HepG2 (cell line): ENCODE results near the gene URI1. TPM values are rescaled to one million over a fixed set of nuclear protein-coding genes. Genes with fewer than 3 reads are reported as not detected.
"Not testable (repeated sequence)": the region's sequence is repeated elsewhere in the genome, so short reads cannot be mapped to it uniquely, and the experiment has no call there.

ENCODE experiments used
- ATAC-seq: fragments of 200-7000 bp; cut with Tn5 transposase; 3 replicates; pipeline ENCODE4 v1.9.1; 2020; ENCODE audit warnings: mild to moderate bottlenecking, moderate library complexity
- BruUV-seq: library from RNA; stranded (reverse); fragments of 400-500 nt; replicated peaks from 2 replicates; lab custom pipeline; 2021; lab: Mats Ljungman, UMichigan
- CTCF ChIA-PET: fragments of 300-600 bp; formaldehyde crosslinking; extraction: SDS; loops from one replicate; lab custom pipeline; 2021; ENCODE audit warnings: low total read pairs, inconsistent platforms, low intra/inter-chr PET ratio; lab: Yijun Ruan, JAX
- POLR2A ChIA-PET: fragments of 350-600 bp; sonication (Branson Sonifier 250); formaldehyde crosslinking; loops from one replicate; lab custom pipeline; 2020; ENCODE audit warnings: antibody characterized with exemption, inconsistent platforms; lab: Yijun Ruan, JAX
- DNase-seq: peaks from one replicate; pipeline ENCODE4 v3.0.0-alpha.2; 2015; ENCODE audit warnings: low spot score
- FAIRE-seq: peaks from 3 replicates; lab custom pipeline; 2011; peaks lifted over from hg19 to GRCh38; lab: Jason Lieb, UNC
- H2AFZ ChIP-seq: one replicate; pipeline ENCODE4 v1.6.1; 2011; ENCODE audit warnings: low read length, inconsistent platforms
- H3K27ac ChIP-seq: fragments of 300-600 bp; 3 replicates; pipeline ENCODE4 v1.8.0; 2011; ENCODE audit warnings: mixed run types, mild to moderate bottlenecking, mixed read lengths, low read length, inconsistent platforms; ENCODE audit not compliant: insufficient read depth; ENCODE audit errors: extremely low read length
- H3K27me3 ChIP-seq, 2 experiments: fragments of 200-600 bp in 1 of 2; 2 replicates in 1 of 2; 3 replicates in 1 of 2; pipeline versions ENCODE4 v1.6.0 to v1.8.0; 2011; ENCODE audit warnings: low read length in 2 of 2, mild to moderate bottlenecking in 2 of 2, moderate library complexity in 2 of 2, inconsistent platforms in 1 of 2; ENCODE audit not compliant: insufficient read depth in 2 of 2, control insufficient read depth in 1 of 2
- H3K36me3 ChIP-seq, 2 experiments: fragments of 200-600 bp in 1 of 2; replicated peaks in 1 of 2; 2 replicates in 1 of 2; 3 replicates in 1 of 2; pipeline versions ENCODE4 v1.5.1 to v1.8.0; 2011; ENCODE audit warnings: low read length in 2 of 2, inconsistent platforms in 1 of 2; ENCODE audit not compliant: insufficient read depth in 2 of 2, control insufficient read depth in 1 of 2
- H3K4me1 ChIP-seq: 2 replicates; pipeline ENCODE4 v1.5.1; 2012; ENCODE audit warnings: low read length, inconsistent platforms; ENCODE audit not compliant: insufficient read depth
- H3K4me2 ChIP-seq: 2 replicates; pipeline ENCODE4 v1.6.0; 2011; ENCODE audit warnings: low read depth, low read length, inconsistent platforms
- H3K4me3 ChIP-seq, 3 experiments: fragments of 200-600 bp in 1 of 3; sonication (generic), shearing (Covaris generic) in 1 of 3; replicated peaks in 1 of 3; 2 replicates each; pipeline ENCODE4 v1.5.1; 2011 to 2016; ENCODE audit warnings: low read length in 3 of 3, inconsistent platforms in 2 of 3, low read depth in 2 of 3, mild to moderate bottlenecking in 2 of 3, control low read depth in 1 of 3, mixed read lengths in 1 of 3; ENCODE audit not compliant: insufficient read depth in 1 of 3
- H3K79me2 ChIP-seq: one replicate; pipeline ENCODE4 v1.6.1; 2011; ENCODE audit warnings: low read length, inconsistent platforms; ENCODE audit not compliant: insufficient read depth
- H3K9ac ChIP-seq: 2 replicates; pipeline ENCODE4 v1.6.0; 2011; ENCODE audit warnings: mild to moderate bottlenecking, low read depth, low read length, inconsistent platforms; ENCODE audit not compliant: insufficient read depth
- H3K9me3 ChIP-seq: 2 replicates; pipeline ENCODE4 v1.5.1; 2012; ENCODE audit warnings: mild to moderate bottlenecking, low read length
- H4K20me1 ChIP-seq: 2 replicates; pipeline ENCODE4 v1.6.0; 2011; ENCODE audit warnings: inconsistent platforms, mild to moderate bottlenecking, low read length, moderate library complexity; ENCODE audit not compliant: insufficient read depth
- SMC3 ChIP-seq: IDR thresholded peaks from 2 replicates; pipeline ENCODE4 v1.6.1; 2011; ENCODE audit warnings: low read length, improper control_type of control experiment
- WGBS: methylation state at CpG from one replicate; pipeline ENCODE4 v1.1.6; 2017; ENCODE audit warnings: low lambda C conversion rate; 5-methylcytosine and 5-hydroxymethylcytosine counted together
- in situ Hi-C: cut with HindIII; loops from 2 replicates; pipeline ENCODE4 v1.10.0; 2017; ENCODE audit warnings: low pct_unique_long_range_greater_than_20kb; ENCODE audit not compliant: extremely low pct_ligation_motif_present
- intact Hi-C: fragments of 100-400 bp; cut with micrococcal nuclease; formaldehyde crosslinking; loops from one replicate; pipeline ENCODE4 v1.10.0; 2022; ENCODE audit not compliant: unreplicated experiment
- polyA plus RNA-seq, 8 experiments: library from polyadenylated mRNA; depleted of rRNA in 3 of 8; stranded (reverse) in 7 of 8; unstranded in 1 of 8; fragments of >200 nt; fragmentation: Illumina TruSeq in 4 of 8; extraction: Trizol in 4 of 8; gene quantifications; 2 replicates each; pipeline versions ENCODE4 v1.2.1 to v1.2.3, GENCODE V29; 2011 to 2016; ENCODE audit warnings: low read depth in 4 of 8, missing spikeins in 1 of 8, mixed read lengths in 1 of 8; ENCODE audit not compliant: insufficient read depth in 1 of 8
- total RNA-seq, 5 experiments: library from RNA; depleted of rRNA; stranded (reverse); fragments of >200 nt; fragmentation: Illumina TruSeq; extraction: Trizol; gene quantifications; 2 replicates each; pipeline ENCODE4 v1.2.3, GENCODE V29; 2016; ENCODE audit warnings: low read depth in 1 of 5
- TF ChIP-seq, protein P1 (sequence below): sonication (generic); formaldehyde crosslinking; IDR thresholded peaks from 2 replicates; pipeline ENCODE4 v1.5.1; 2020; ENCODE audit warnings: mild to moderate bottlenecking, missing genetic modification reagents

The URI1 gene
- total and polyA plus RNA-seq, 2 of the 13 experiments (the other 11 are each of a cell fraction or from before 2014, with no cell fraction given) = 43.6 to 67.9 TPM

GRCh38 chr19:29966142-29966541 is 24.1 kb downstream of the URI1 start:
- POLR2A ChIA-PET, H2AFZ ChIP-seq, intact Hi-C loops, ATAC-seq, H3K9ac ChIP-seq, in situ Hi-C loops, H3K36me3 ChIP-seq, FAIRE-seq, DNase-seq, H3K4me2 ChIP-seq, H3K27me3 ChIP-seq, BruUV-seq, H3K4me3 ChIP-seq, H3K9me3 ChIP-seq, H3K27ac ChIP-seq, CTCF ChIA-PET: not testable (repeated sequence)
- peaks cover 46% of the 10 kb centered on the region for H3K4me1 ChIP-seq
- peaks cover 92% of the 10 kb centered on the region for H3K79me2 ChIP-seq
- peaks cover 37% of the 10 kb centered on the region for H4K20me1 ChIP-seq
- WGBS = 96% methylated on average over 3 of the region's 3 CpGs

DNA sequence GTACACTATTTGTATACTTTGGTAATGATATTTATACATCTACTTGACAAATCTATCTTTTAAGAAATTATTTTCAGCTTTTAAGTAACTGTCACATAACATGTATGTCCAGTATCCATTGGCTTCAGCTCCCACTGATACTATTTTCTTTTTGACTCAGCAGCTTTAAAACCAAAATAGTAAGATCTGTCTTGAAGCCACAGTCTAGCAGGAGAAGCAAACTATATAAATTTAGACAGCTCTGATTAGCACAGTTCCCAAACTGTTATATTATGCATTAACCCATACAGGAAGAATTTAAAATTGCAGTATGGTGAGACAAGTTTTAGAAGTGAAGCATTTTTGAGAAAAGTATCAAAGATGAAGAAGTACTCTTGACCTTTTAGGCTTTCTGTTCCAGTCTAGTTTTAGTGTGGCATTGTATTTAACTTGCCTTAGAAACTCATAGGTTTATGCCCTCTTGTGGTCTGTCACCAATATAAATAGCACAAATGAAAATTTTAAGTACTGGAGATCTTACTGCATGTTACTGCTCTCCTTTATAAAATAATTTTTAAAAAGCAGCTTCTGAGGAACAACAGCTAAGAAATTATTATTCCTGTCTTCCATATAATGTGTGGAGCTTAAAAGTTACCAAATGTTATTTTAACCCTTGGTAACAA is 24.7 kb downstream of the URI1 start:
- no peak for FAIRE-seq
- peak; percentile 10 for DNase-seq
- no peaks in the 10 kb centered on the region for H3K27me3 ChIP-seq
- TF ChIP-seq, protein P1, sequence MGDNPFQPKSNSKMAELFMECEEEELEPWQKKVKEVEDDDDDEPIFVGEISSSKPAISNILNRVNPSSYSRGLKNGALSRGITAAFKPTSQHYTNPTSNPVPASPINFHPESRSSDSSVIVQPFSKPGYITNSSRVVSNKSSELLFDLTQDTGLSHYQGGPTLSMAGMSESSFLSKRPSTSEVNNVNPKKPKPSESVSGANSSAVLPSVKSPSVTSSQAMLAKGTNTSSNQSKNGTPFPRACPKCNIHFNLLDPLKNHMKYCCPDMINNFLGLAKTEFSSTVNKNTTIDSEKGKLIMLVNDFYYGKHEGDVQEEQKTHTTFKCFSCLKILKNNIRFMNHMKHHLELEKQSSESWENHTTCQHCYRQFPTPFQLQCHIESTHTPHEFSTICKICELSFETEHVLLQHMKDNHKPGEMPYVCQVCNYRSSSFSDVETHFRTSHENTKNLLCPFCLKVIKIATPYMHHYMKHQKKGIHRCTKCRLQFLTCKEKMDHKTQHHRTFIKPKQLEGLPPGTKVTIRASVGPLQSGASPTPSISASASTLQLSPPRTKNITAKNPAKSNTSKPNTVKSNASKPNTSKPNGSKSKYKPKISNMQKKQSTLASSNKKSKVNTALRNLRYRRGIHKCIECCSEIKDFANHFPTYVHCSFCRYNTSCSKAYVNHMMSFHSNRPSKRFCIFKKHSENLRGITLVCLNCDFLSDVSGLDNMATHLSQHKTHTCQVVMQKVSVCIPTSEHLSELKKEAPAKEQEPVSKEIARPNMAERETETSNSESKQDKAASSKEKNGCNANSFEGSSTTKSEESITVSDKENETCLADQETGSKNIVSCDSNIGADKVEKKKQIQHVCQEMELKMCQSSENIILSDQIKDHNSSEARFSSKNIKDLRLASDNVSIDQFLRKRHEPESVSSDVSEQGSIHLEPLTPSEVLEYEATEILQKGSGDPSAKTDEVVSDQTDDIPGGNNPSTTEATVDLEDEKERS (CRISPR knock-in tag) = no peak
- TF ChIP-seq SMC3 = 0 out of 2 replicates have a peak, but pooled peaks have one; percentile 10
- TF ChIP-seq, all 625 proteins: peak for 1
- H3K9me3 ChIP-seq = no peaks in the 10 kb centered on the region
- H2AFZ ChIP-seq = no peak overlapping the region
- CTCF ChIA-PET = no interaction called here
- ATAC-seq = peak; percentile 36; the same call in 1 of the 3 replicates
- peaks cover 46% of the 10 kb centered on the region for H3K4me1 ChIP-seq
- H4K20me1 ChIP-seq = peaks cover 37% of the 10 kb centered on the region
- H3K27ac ChIP-seq = no peak overlapping the region
- H3K36me3 ChIP-seq = no peaks in the 10 kb centered on the region
- no peak overlapping the region for H3K9ac ChIP-seq
- BruUV-seq = no TSS peak
- POLR2A ChIA-PET = no interaction called here
- H3K4me3 ChIP-seq = no peak overlapping the region
- H3K79me2 ChIP-seq = peaks cover 94% of the 10 kb centered on the region
- H3K4me2 ChIP-seq = no peak overlapping the region
- in situ Hi-C loops = no loop called here
- intact Hi-C loops = no loop called here
